HG03108 (cell line): ENCODE results near the gene ATOSB.

Experiments
- ATAC-seq: cut with Tn5 transposase; IDR thresholded peaks from one replicate; pipeline ENCODE4 v1.9.1; 2021; ENCODE audit warnings: moderate library complexity; ENCODE audit not compliant: unreplicated experiment

Gene ATOSB

DNA sequence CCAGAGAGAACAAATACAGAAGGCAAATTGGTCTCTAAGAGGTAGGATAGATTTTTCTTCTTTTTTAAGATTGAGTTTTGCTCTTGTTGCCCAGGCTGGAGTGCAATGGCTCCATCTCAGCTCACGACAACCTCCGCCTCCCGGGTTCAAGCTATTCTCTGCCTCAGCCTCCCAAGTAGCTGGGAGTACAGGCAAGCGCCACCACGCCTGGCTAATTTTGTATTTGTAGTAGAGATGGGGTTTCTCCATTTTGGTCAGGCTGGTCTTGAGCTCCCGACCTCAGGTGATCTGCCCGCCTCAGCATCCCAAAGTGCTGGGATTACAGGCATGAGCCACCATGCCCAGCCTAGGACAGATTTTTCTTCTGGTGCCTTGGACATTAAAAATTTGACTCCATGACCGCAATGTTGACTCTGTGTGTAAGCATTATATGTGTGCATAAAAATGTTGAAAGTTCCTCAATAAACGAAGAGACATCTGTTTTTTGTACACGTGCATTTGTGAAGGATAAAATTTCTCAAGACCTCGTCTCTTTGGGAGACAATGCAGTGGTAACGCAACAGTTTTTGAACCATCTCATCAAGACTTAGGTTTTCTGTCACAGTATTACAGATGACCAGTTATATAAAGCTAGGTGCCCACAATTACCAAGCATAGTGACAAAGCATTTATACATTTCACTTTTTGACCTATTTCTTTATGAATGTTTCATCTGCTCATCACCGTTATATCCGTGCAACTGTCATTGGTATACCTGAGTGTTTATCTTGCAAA lies 60.6 kb downstream of the ATOSB start:
- ATAC-seq = no peak

DNA sequence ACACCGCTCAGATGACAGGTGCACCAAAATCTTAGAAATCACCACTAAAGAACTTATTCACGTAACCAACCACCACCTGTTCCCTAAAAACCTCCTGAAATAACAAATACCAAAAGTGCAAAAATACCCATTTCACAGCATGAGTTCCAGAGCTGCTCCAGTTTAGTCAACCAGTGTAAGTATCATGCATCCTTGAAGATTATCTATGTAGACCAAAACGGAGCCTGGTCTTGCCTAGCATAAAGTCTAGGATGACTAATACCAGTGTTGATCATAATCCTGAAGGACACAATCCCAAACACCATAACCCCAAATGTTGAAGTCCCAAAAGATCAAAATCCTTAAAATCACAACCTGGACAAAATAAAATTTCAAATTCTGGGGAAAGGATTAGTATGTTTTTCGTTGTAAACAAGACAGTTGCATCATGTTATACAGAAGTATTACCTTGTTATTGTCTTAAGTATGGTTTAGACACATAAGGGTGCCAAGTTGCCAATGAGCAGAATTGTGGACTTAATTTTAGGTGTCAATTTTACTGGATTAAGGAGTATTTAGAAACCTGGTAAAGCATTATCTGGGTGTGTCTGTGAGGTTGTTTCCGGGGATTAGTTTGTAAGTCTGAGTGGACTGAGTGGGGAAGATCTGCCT lies 61.4 kb downstream of the ATOSB start:
- ATAC-seq = no peak
